ENCODE measurements around the gene NUDT22. TPM values are rescaled to one million over a fixed set of nuclear protein-coding genes. Genes with fewer than 3 reads are reported as not detected.

Gene NUDT22
- total RNA-seq, 1 donor from 2014 or later, result 44.6 TPM

- DNase-seq, result no peak
Observed at GRCh38 chr11:64229744-64230170, 3.7 kb downstream of the NUDT22 start.

GRCh38 chr11:64230171-64230984 lies 4.3 kb downstream of the NUDT22 start, which contains the start of gene DNAJC4:
Gene DNAJC4, plus strand, starts transcription at chr11:64230548. Its CDS starts 307 bp downstream, at chr11:64230855.
- peak; percentile 92 for DNase-seq

DNA sequence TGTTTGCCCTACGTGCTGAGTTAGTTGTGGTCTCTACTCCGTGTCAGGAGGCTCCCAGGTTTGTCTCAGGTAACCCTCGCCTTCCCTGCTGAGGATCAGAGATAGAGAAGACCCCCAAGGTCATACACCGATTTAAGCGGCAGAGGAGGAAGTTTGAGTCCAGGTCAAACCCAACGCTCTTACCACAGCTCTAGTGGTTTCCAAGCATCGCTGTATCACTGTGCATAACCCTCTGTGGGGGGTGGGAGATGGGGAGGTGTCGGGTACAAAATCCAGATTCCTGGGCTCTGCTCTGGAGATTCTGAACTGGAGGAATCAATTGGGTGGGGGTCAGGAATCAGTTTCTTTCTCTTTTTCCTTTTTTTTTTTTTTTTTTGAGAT lies 4.9 kb downstream of the NUDT22 start:
- peak; percentile 23 for DNase-seq

GRCh38 chr11:64231546-64231945 lies 5.5 kb downstream of the NUDT22 start:
- no peak for DNase-seq

DNA sequence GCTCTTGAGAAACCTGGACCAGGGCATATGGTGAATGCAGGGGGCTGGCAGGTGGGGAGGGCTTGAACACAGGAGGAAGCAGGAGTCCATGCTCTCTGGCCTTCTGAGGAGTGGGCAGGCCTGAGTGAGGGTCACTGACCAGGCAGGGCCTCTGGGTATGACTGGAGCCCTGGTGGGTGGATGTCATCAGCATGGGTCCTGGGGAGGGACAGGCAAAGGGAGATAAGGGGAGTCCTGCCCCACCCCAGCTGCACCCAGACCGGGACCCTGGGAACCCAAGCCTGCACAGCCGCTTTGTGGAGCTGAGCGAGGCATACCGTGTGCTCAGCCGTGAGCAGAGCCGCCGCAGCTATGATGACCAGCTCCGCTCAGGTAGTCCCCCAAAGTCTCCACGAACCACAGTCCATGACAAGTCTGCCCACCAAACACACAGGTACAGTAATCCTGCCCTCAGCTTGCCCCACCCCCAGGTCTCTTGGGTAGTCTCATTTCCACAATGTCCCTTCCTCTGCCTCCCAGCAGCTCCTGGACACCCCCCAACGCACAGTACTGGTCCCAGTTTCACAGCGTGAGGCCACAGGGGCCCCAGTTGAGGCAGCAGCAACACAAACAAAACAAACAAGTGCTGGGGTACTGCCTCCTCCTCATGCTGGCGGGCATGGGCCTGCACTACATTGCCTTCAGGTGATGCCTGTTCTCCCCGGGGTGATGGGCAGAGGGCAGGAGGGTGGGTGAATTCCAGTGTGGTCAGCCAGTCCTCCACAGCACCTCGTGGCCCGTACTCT lies 6.3 kb downstream of the NUDT22 start:
- no peak for DNase-seq

DNA sequence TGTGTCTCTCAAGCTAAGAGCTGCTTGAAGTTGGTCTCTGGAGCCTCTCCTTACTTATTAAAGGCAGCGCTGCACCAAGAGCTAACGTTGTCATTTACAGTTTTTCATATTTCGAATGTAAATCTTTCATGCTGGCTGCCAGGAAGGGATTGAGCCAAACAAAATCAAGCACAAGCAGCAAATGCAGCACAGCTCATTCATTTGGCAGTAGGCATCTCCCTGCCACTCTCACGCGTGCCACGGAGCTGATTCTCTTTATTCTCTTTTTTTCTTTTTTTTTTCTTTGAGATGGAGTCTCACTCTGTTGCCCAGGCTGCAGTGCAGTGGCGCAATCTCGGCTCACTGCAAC lies 6.9 kb downstream of the NUDT22 start:
- DNase-seq, result no peak

DNA sequence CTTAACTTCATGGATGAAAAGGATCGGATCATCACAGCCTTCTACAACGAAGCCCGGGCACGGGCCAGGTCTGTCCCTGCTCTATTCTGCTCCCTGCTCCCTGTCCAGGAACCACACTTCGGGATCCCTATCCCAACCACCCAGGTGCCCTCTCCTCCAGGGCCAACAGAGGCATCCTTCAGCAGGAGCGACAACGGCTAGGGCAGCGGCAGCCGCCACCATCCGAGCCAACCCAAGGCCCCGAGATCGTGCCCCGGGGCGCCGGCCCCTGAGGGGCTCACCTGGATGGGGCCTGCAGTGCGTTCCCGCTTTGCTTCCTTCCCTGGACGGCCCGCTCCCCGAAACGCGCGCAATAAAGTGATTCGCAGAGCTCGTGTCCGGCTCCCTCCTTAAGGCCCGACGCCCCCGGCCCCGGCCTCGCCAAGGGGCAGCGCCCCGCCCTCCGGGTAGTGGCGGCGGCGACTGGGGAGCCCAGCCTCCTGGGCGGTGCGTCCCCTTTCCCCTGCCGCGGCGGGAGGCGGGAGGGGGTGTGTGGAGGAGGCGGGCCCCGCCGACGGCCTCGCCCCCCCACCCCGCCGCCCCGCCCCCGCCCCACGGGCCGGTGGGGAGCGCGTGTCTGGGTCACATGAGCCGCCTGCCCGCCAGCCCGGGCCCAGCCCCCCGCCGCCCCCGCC lies 8.0 kb downstream of the NUDT22 start, which contains the start of gene VEGFB:
Gene VEGFB (plus strand): TSS at position 672 of the 674 bp plus-strand sequence. CDS start 250 bp downstream, outside the sequence.
- DNase-seq, result peak; percentile 63

DNA sequence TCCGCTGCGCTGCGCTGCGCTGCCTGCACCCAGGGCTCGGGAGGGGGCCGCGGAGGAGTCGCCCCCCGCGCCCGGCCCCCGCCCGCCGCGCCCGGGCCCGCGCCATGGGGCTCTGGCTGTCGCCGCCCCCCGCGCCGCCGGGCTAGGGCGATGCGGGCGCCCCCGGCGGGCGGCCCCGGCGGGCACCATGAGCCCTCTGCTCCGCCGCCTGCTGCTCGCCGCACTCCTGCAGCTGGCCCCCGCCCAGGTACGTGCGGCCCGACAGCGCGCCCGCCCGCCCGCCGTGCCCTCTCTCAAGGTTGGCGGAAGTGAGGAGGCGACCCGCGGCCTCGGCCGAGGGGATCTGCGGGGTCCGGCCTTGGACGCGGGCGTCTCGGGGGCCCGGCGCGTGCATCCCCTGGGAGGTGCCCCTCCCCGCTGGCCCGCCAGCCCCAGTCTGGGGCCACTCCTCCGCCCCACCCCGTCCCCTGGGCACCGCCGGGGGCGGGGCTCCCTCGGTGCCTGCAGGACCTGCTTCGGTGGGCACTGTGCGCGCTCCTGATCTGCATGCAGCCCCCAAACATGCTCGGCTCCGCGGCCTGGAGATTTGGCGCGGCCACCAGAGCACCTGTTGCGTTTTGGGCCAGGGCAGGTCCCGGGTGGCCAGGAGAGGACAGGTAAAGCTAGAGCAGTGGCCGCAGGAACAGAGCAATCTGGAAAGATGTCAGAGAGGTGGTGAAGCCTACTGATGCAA lies 8.7 kb downstream of the NUDT22 start:
- DNase-seq, result peak; percentile 34

- no peak for DNase-seq
Observed at GRCh38 chr11:64235437-64236161, 9.5 kb downstream of the NUDT22 start.

- DNase-seq, result no peak
Observed at GRCh38 chr11:64237484-64237951, 11.4 kb downstream of the NUDT22 start.

DNA sequence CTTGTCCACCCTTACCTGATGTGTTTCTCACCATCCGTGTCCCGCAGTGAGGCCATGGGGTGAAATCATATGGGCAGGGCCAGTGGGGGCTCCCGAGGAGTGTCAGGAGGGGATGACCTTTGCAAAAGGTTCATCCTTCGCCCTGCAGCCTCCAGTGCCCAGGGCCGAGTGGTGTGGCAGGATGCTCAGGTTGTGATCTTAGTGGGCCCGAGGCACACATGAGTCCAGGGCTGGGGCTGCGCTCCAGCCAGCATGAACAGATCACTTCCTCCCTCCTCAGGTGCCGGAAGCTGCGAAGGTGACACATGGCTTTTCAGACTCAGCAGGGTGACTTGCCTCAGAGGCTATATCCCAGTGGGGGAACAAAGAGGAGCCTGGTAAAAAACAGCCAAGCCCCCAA lies 12.0 kb downstream of the NUDT22 start:
- no peak for DNase-seq

DNA sequence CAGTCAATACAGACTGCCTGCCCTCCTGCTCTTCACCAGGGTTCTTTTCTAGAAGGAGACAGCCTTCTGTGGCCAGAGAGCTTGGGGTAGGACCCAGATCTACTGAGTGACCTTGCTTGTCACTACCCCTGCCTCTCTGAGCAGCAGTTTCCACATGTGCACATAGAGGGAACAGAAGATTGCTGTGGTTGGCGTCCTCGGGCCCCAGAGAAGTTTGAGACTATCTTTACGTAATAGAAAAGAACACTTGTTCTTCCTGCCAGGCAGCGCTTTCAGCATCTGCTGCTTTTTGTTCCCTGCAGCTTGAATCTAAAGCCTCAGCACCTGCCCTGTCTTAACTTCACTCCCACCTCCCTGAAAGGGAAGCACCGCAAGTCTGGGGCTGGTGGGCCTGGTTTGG lies 12.9 kb downstream of the NUDT22 start:
- DNase-seq, result no peak

DNA sequence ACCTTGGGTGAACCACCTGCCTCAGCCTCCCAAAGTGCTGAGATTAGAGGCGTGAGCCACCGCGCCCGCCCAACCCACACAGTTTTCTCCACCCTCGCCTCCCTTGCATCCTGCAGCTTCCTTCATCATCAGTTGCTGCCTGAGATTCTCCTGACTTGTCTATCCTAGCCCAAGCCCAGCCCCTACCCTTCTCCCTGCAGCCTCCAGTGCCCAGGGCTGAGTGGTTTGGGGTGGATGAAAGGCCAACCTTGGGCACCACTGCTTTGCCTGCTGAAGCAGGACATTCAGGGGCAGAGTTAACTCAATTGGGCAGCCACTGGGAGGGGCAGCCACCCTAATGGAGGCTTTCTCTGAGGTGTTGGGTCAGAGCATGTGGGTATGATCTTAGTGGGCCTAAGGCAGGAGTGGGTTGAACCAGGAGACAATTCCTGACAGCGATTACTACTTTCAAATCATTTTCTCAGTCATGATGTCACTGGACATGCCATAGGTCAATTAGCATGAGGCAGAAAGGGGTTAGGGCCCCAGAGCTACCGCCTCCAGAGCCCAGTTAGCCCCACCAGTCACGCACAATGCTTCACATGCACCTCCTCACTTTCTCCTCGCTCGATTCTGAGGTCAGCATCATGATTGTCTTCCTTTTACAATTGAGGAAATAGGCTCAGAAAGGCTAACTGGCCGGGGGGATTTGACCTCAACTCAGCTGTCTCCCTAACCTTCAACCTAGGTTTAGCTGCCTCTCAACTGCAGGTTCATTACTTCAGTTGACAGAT lies 13.8 kb downstream of the NUDT22 start:
- no peak for DNase-seq

- peak; percentile 98 for DNase-seq
Observed at GRCh38 chr11:64240435-64241240, 14.6 kb downstream of the NUDT22 start, which contains the start of gene FKBP2. Gene FKBP2, plus strand, starts transcription at chr11:64241095. Its CDS starts 1,293 bp downstream, at chr11:64242388.

- DNase-seq, result peak; percentile 100
Observed at GRCh38 chr11:64241241-64241490, 15.1 kb downstream of the NUDT22 start.

DNA sequence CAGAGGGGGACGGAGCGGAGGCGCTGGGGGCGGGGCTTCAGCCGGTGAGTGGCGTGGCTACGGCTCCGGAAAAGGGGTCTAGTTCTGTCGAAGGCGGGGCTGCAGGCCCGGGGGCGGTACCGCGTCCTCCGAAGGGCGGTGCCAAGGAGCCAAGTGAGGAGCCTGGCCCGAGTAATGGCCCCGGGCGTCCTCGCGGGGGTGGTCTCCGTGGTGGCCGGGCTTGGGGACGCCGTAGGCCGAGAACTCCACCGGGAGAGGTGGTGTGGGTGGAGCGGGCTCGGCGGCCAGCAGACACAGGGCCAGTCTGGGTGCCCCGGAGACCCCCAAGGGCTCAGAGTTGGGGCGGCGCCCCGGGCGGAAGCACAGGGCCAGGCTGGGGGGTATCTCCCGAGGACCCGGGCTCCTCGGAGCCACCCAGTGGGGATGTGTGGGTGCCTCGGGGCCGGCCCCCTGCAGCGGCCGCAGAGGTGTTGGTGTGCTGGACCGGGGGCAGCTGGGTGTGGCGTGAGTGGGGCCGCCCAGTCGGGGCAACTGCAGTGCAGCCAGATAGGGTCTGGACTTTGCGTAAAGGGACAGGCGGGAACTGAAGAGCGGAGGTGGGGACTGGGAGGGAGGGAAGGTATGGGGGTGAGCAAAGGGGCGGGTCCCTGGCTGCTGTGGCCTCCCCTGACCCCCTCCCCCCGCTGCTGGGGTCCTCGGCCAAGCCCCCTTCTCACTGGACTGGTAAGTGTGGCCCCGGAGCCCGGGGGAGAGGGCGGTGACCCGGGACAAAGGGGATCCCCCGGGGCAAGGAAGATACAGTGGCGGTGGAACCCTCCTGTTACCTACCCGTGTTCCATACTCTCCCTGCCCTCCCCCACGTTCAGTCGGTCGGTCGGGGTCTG lies 15.7 kb downstream of the NUDT22 start:
- DNase-seq, result peak; percentile 52

GRCh38 chr11:64243236-64243854 lies 17.3 kb downstream of the NUDT22 start:
- no peak for DNase-seq

DNA sequence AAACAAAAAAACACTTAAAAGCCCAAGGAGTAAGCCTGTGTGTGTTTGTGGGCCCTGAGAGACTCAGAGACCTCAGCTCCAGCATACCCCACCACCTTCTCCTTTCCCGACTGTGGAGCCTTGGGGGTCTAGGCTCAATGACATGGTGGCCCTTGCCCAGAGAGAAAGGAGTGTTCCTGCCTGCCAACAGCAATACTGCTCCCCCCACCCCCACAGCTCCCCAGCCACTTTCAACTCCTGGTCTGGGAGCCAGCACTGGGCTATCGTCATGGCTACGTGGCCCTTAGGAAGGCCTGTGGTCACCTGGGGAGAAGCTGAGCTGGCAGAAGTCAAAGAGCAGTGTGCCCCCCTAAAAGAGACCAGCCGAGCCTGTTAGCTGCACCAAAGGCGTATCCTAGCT lies 18.0 kb downstream of the NUDT22 start:
- no peak for DNase-seq

DNA sequence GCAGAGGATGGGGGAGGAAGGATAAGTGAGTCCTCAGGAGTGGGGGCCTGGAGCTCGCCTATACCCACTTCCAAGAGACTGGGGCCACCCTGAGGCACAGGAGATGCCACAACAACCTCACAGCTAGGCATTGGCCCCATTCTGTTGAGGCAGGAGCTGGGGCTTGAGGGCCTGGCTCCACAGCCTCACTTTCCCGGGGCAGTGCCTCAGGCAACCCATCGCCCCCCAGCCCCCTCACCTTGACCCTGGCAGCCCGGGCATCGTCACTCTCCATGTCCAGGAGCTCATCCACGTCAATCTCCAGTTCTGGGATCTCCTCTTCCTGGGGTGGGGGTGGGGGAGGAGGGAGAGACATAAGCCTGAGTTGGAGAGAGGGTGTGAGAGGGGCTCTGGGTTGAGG lies 18.9 kb downstream of the NUDT22 start:
- no peak for DNase-seq
